Omental fat pad (tissue), 4 donors: ENCODE data around the gene TTC23. TPM values are rescaled to one million over a fixed set of nuclear protein-coding genes. Genes with fewer than 3 reads are reported as not detected.

Experiments used
- ATAC-seq: fragments of 150-250 bp; one replicate; pipeline ENCODE4 v1.9.1; 2016; ENCODE audit warnings: mild to moderate bottlenecking, moderate library complexity; ENCODE audit not compliant: low FRiP score
- DNase-seq: peaks from one replicate; pipeline ENCODE4 v3.0.0-alpha.2; 2019; ENCODE audit warnings: low spot score
- total RNA-seq, 4 donors: library from RNA; depleted of rRNA; stranded (reverse); fragments of >200 nt; gene quantifications; one replicate each; pipeline ENCODE4 v1.1.0, GENCODE V29; 2016
- TF ChIP-seq, protein P1 (sequence below), 3 donors: fragments of 450-650 bp; IDR thresholded peaks; one replicate each; pipeline ENCODE4 v1.5.1; 2016 to 2017; ENCODE audit warnings: antibody characterized with exemption in 3 of 3, mild to moderate bottlenecking in 3 of 3, moderate library complexity in 2 of 3

TTC23 gene, protein sequence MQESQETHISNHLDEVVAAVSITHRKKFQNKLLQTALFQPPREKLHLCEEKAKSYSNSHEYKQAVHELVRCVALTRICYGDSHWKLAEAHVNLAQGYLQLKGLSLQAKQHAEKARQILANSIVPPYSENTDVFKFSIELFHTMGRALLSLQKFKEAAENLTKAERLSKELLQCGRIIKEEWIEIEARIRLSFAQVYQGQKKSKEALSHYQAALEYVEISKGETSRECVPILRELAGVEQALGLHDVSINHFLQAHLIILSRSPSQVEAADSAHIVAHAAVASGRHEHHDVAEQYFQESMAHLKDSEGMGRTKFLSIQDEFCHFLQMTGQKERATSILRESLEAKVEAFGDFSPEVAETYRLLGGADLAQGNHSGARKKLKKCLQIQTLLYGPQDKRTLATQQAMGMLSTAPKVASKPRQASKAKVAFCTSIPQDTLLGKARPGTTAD
- total RNA-seq: 10 to 100 TPM; 11.9 to 42.2 (median 19.9) TPM

DNA sequence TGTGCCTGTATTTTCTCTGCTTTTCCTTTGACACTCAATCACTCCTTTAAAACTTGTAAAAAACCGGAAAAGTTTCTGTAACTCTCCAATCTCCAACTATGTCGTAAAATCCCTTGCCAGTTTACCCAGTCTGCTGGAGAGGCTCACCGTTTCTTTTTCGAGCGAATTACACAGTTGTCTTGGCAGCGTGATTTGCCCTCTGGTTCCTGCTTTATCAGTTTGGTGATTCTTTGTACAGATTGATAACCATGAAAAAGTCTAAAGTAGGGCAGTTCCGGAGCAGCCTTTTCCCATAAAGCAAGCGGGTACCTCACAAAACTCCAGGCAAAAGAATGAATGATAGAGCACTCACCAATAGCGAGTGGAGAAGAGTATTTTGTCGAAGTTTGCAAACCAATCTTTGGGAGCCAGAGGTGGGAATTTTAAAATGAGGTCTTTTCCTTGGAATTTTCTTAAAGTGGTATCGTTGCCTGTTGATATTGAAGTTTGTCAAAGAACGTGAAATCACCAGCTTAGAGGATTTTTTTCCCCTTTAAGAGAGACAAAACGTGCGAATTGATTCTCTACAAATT, at the start of gene TTC23:
TSS of gene TTC23 (minus strand) at position 312 of the 572 bp plus-strand sequence. CDS start 20,869 bp downstream, outside the sequence.
- ATAC-seq: peak; percentile 64
- TF ChIP-seq, protein P1, sequence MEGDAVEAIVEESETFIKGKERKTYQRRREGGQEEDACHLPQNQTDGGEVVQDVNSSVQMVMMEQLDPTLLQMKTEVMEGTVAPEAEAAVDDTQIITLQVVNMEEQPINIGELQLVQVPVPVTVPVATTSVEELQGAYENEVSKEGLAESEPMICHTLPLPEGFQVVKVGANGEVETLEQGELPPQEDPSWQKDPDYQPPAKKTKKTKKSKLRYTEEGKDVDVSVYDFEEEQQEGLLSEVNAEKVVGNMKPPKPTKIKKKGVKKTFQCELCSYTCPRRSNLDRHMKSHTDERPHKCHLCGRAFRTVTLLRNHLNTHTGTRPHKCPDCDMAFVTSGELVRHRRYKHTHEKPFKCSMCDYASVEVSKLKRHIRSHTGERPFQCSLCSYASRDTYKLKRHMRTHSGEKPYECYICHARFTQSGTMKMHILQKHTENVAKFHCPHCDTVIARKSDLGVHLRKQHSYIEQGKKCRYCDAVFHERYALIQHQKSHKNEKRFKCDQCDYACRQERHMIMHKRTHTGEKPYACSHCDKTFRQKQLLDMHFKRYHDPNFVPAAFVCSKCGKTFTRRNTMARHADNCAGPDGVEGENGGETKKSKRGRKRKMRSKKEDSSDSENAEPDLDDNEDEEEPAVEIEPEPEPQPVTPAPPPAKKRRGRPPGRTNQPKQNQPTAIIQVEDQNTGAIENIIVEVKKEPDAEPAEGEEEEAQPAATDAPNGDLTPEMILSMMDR (IDR thresholded peaks at IDR 0.05): no peak
- no peak for DNase-seq

DNA sequence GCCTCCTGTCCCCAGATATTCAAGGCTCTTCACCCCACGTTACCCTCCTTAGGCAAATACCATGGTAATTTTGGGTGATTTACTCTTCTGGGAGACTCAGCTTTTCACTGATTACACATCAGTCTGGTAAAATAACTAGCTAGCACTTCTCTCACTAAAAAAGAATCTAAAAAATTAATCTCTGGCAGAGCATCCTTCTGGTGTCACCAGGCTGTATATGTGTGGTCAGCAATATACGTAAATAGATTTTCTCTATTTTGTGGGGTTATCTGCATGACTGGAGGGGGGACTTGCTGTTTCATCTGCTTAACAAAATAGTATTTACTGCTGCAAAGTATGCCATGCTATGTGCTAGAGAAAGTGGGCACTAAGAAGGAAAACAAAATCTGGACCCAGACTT, 47.0 kb upstream of the TTC23 start:
- DNase-seq: no peak
- TF ChIP-seq, protein P1 (IDR thresholded peaks at IDR 0.05): no peak
- no peak for ATAC-seq

DNA sequence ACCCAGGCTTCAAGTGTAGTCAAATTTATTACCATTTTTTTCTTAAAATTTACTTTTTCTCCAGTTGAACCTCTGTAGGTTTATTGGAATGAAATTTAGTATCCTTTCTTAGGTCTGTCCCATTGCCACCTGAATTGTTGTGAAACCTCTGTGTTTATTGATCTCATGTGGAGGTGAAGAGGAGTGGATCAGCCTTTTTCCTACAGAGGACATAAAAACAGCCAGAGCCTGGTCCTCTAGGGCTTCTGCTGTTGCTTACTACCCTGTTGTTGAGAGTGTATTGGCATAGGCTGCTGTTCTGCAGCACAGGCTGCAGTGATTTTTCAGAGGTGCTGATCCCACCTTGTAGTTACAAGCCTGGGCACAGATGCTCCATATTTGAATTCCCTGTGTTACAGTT, 46.5 kb upstream of the TTC23 start:
- TF ChIP-seq, protein P1 (IDR thresholded peaks at IDR 0.05): no peak

DNA sequence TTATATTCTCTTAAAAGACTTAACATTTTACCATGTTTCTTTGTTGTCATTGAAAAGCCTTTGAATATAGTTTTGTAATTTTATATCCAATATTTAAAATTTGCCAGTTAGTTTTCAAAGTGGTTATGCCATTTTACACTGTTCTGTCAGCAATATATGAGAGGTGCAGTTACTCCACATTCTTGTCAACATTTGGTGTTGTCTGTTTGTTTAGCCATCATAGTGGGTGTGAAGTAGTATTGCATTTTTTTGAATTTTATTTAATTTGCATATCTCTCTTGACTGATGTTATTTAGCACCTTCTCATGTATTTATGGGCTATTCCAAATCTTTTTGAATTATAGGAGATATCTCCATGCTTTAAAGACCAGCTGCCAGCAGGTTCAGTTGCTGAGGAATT, 42.3 kb upstream of the TTC23 start:
- ATAC-seq: no peak
- TF ChIP-seq, protein P1 (IDR thresholded peaks at IDR 0.05): no peak
- no peak for DNase-seq

More for the DNA sequence above, 46.5 kb upstream of the TTC23 start:
- ATAC-seq (no peak), DNase-seq (no peak)

DNA sequence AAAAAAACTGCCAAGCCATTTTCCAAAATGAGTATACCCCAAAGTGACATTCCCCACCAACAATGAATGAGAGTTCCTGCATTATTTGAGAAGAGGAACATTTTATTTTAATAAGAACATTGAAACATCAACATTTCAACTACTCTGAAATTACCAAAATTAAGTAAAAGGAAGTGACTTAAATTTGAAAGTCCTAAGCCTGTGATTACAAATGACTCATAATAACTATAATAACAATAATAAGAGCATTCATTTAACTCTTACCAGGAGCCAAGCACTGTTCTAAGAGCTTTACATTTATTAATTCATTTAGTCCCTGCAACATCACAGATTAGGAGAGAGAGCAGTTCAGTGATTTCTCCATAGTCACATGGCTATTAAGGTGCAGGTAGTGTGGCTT, 34.3 kb upstream of the TTC23 start:
- DNase-seq (no peak), ATAC-seq (no peak)
- TF ChIP-seq, protein P1 (IDR thresholded peaks at IDR 0.05): no peak

DNA sequence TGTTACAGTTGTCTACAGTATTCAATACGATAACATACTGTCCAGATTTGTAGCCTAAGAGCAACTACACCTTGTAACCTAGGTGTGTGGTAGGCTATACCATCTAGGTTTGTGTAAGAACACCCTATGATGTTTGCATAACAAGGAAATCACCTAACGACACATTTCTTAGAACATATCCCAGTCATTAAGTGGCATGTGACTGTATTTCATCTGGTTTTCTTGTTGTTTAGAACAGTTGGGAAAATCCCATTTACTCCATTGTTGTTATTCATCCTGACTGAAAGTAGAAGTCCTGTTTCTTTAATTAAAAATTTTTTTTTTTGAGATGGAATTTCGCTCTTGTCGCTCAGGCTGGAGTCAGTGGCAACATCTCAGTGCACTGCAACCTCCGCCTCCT, 33.2 kb upstream of the TTC23 start:
- TF ChIP-seq, protein P1 (IDR thresholded peaks at IDR 0.05): no peak
- ATAC-seq (no peak), DNase-seq (no peak)
